Ascending aorta (tissue), 2 donors: Measurements from ENCODE around the gene CFAP99. TPM values are rescaled to one million over a fixed set of nuclear protein-coding genes. Genes with fewer than 3 reads are reported as not detected.

ENCODE experiments used
- DNase-seq, 2 donors: peaks; one replicate each; pipeline ENCODE4 v3.0.0-alpha.2; 2019; ENCODE audit warnings: low spot score in 2 of 2
- H3K27ac ChIP-seq, 2 donors: fragments of 200-600 bp; sonication (generic); one replicate each; pipeline ENCODE4 v1.5.1; 2016 to 2017; ENCODE audit warnings: mild to moderate bottlenecking in 1 of 2
- H3K27me3 ChIP-seq: fragments of 200-600 bp; sonication (generic); one replicate; pipeline ENCODE4 v1.5.1; 2017
- H3K36me3 ChIP-seq, 2 donors: fragments of 200-600 bp; sonication (generic); one replicate each; pipeline ENCODE4 v1.5.1; 2016
- H3K4me1 ChIP-seq, 2 donors: fragments of 200-600 bp; sonication (generic); one replicate each; pipeline ENCODE4 v1.5.1; 2016 to 2017; ENCODE audit warnings: mild to moderate bottlenecking in 1 of 2
- H3K4me3 ChIP-seq, 2 donors: fragments of 200-600 bp; sonication (generic); one replicate each; pipeline ENCODE4 v1.5.1; 2016 to 2017; ENCODE audit warnings: mild to moderate bottlenecking in 1 of 2
- H3K9me3 ChIP-seq, 2 donors: fragments of 200-600 bp; sonication (generic); one replicate each; pipeline ENCODE4 v1.5.1; 2016
- CTCF ChIP-seq, 3 experiments: fragments of 200-600 bp in 2 of 3; fragments of 450-650 bp in 1 of 3; sonication (generic) in 2 of 3; IDR thresholded peaks; one replicate each; pipeline ENCODE4 v1.5.1; 2016 to 2019; ENCODE audit warnings: antibody characterized with exemption in 3 of 3, mild to moderate bottlenecking in 1 of 3, moderate library complexity in 1 of 3
- intact Hi-C: fragments of 100-400 bp; cut with DNase I; formaldehyde crosslinking; loops from one replicate; pipeline ENCODE4 v1.15.1; 2023
- total RNA-seq: library from RNA; depleted of rRNA; stranded (reverse); fragments of >200 nt; gene quantifications from one replicate; pipeline ENCODE4 v1.1.0, GENCODE V29; 2016

CFAP99 gene
- total RNA-seq, 1 donor from 2014 or later, result not detected

GRCh38 chr4:2451036-2451520 lies 32.3 kb downstream of the CFAP99 start:
- intact Hi-C loops, result no loop called here

GRCh38 chr4:2451821-2452785 lies 33.3 kb downstream of the CFAP99 start:
- Histone ChIP-seq H3K4me3 (no peak overlapping the region), H3K27me3 (no peaks in the 10 kb centered on the region), H3K36me3 (no peaks in the 10 kb centered on the region), H3K9me3 (no peaks in the 10 kb centered on the region), H3K4me1 (no peaks in the 10 kb centered on the region), H3K27ac (no peak overlapping the region)
- DNase-seq, result peak in 1 of 2 donors; percentile 41
- intact Hi-C loops, result no loop called here
- no peak for TF ChIP-seq CTCF (IDR thresholded peaks at IDR 0.05)

More at GRCh38 chr4:2451036-2451520, 32.3 kb downstream of the CFAP99 start:
- no peaks in the 10 kb centered on the region for H3K36me3 ChIP-seq
- H3K4me1 ChIP-seq, result no peaks in the 10 kb centered on the region
- TF ChIP-seq CTCF (IDR thresholded peaks at IDR 0.05), result no peak
- peak in 1 of 2 donors; percentile 57 for DNase-seq
- H3K4me3 ChIP-seq, result no peak overlapping the region
- no peaks in the 10 kb centered on the region for H3K9me3 ChIP-seq
- H3K27me3 ChIP-seq, result no peaks in the 10 kb centered on the region
- H3K27ac ChIP-seq, result no peak overlapping the region

- intact Hi-C loops, result no loop called here
- no peak for TF ChIP-seq CTCF (IDR thresholded peaks at IDR 0.05)
- Histone ChIP-seq H3K4me1 (peaks cover 3 to 4% of the 10 kb centered on the region in 2 donors), H3K4me3 (no peak overlapping the region), H3K27me3 (no peaks in the 10 kb centered on the region), H3K36me3 (no peaks in the 10 kb centered on the region), H3K9me3 (no peaks in the 10 kb centered on the region), H3K27ac (no peak overlapping the region)
- DNase-seq, result no peak
Observed at GRCh38 chr4:2457481-2458295, 38.9 kb downstream of the CFAP99 start.

- Histone ChIP-seq H3K4me3 (no peak overlapping the region), H3K4me1 (peaks cover 4 to 8% of the 10 kb centered on the region in 2 donors), H3K27me3 (no peaks in the 10 kb centered on the region), H3K9me3 (no peaks in the 10 kb centered on the region), H3K36me3 (no peaks in the 10 kb centered on the region), H3K27ac (no peak overlapping the region)
- no peak for DNase-seq
- TF ChIP-seq CTCF (IDR thresholded peaks at IDR 0.05), result no peak
- intact Hi-C loops, result no loop called here
Observed at GRCh38 chr4:2458546-2459491, 40.1 kb downstream of the CFAP99 start.
